HUES6 (cell line): ENCODE data around the gene TMEM72.

Source experiments
- H3K27ac ChIP-seq: 2 replicates; pipeline ENCODE4 v1.7.0; 2013; ENCODE audit warnings: low read depth, mild to moderate bottlenecking, low read length, inconsistent platforms
- H3K27me3 ChIP-seq: 2 replicates; pipeline ENCODE4 v1.6.1; 2013; ENCODE audit warnings: low read length; ENCODE audit not compliant: control insufficient read depth, insufficient read depth
- H3K36me3 ChIP-seq: 2 replicates; pipeline ENCODE4 v1.6.1; 2013; ENCODE audit warnings: low read length; ENCODE audit not compliant: control insufficient read depth, insufficient read depth
- H3K4me1 ChIP-seq: 2 replicates; pipeline ENCODE4 v1.6.1; 2013; ENCODE audit warnings: low read length; ENCODE audit not compliant: control insufficient read depth, insufficient read depth
- H3K4me3 ChIP-seq: 2 replicates; pipeline ENCODE4 v1.5.1; 2013; ENCODE audit warnings: low read depth, low read length
- H3K9ac ChIP-seq: one replicate; pipeline ENCODE4 v1.6.1; 2013; ENCODE audit warnings: mild to moderate bottlenecking, low read length
- H3K9me3 ChIP-seq: 2 replicates; pipeline ENCODE4 v1.6.1; 2013; ENCODE audit warnings: low read depth, low read length; ENCODE audit not compliant: control insufficient read depth, insufficient read depth

TMEM72 gene

DNA sequence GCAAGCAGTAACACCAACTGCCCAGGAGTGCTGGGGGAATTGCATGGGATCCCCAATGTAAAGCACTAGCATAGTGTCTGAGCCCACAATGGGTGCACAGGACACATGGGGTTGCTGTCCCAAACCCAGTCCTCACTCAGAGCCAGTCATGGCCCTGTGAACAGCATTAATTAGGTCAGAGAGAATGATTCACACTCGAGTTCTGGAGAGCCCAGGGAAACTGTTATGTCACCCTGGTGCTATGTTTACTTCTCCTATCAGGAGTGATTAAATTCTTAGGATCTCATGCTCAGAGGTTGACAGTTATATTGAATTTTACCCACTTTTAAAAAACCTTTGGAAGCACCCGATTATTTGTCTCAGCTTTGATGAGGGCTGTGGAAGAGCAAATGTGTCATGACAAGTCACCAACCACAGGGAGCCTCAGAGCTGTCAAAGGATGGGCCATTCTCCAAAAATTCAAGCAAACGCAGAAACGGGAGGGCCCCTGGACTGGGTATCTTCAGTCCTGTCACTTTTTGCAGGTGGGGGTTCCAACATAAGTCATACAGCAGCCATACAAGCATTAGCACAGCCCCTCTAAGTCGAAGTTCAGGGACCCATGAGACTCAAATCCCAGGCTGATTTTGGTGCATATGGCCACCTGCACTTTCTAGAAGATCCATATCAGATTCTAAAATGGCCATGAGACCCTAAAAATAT, 47.2 kb downstream of the TMEM72 start:
- H3K27ac ChIP-seq = no peak overlapping the region
- H3K9ac ChIP-seq = peak overlapping the region; percentile 82
- no peaks in the 10 kb centered on the region for H3K36me3 ChIP-seq
- H3K4me1 ChIP-seq = peaks cover 37% of the 10 kb centered on the region
- H3K27me3 ChIP-seq = peaks cover 7% of the 10 kb centered on the region
- peak overlapping the region; percentile 90 for H3K4me3 ChIP-seq
- no peaks in the 10 kb centered on the region for H3K9me3 ChIP-seq

DNA sequence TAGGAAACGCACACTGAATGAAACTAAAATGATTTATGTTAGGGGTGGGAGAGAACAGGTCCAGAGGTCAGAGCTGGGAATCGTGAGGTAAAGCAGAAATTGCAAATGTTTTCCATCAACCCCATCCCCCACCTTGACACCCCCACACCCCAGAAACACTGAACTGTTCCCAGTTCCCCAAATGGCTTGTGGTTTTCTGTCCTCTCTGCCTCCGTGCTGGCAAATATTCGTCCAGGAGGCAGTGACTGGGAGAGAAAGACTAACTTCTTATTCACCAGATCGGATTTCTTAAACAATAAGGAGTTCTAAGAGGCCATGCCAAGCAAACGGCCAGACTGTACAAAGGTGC, 47.7 kb downstream of the TMEM72 start:
- H3K27ac ChIP-seq = peak overlapping the region; percentile 73; the same call in 1 of the 2 replicates

GRCh38 chr10:44959247-44960087, 48.3 kb downstream of the TMEM72 start, which contains the start of gene RASSF4:
TSS of gene RASSF4 (plus strand) at chr10:44959802. CDS start at chr10:44970203, 10,401 bp downstream.
- Histone ChIP-seq H3K4me1 (peaks cover 46% of the 10 kb centered on the region), H3K9me3 (no peaks in the 10 kb centered on the region), H3K36me3 (no peaks in the 10 kb centered on the region), H3K9ac (peak within 1 kb of the TSS; percentile 82), H3K4me3 (peak within 1 kb of the TSS; percentile 90), H3K27me3 (peaks cover 7% of the 10 kb centered on the region), H3K27ac (peak within 1 kb of the TSS; percentile 73; the same call in 1 of the 2 replicates)

More for the DNA sequence above, 47.7 kb downstream of the TMEM72 start:
- peak overlapping the region; percentile 90 for H3K4me3 ChIP-seq
- no peaks in the 10 kb centered on the region for H3K36me3 ChIP-seq
- H3K9ac ChIP-seq = peak overlapping the region; percentile 82
- H3K9me3 ChIP-seq = no peaks in the 10 kb centered on the region
- peaks cover 40% of the 10 kb centered on the region for H3K4me1 ChIP-seq
- peaks cover 7% of the 10 kb centered on the region for H3K27me3 ChIP-seq

DNA sequence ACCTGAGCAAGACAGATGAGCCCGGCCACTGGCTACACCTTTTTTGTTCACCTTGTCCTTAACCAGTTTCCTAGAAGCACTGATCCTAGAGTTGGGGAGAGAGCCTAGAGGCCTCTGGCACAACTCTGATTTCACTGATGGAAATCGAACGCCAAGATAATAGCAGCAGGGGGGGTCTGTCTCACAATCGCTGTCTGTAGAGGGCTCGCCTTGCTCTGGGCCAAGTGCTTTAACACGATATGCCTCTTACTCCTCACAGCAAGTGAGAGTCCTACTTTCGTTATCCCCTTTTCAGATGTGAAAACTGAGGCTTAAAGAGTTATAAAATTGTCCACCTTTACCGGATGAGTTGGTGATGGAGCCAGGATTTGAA, 48.9 kb downstream of the TMEM72 start:
- Histone ChIP-seq H3K27ac (no peak overlapping the region), H3K9ac (no peak overlapping the region), H3K9me3 (no peaks in the 10 kb centered on the region), H3K4me3 (peak overlapping the region; percentile 75), H3K4me1 (peaks cover 52% of the 10 kb centered on the region), H3K27me3 (peaks cover 7% of the 10 kb centered on the region), H3K36me3 (no peaks in the 10 kb centered on the region)

- Histone ChIP-seq H3K4me1 (peaks cover 58% of the 10 kb centered on the region), H3K4me3 (peak overlapping the region; percentile 75), H3K27ac (no peak overlapping the region), H3K9ac (no peak overlapping the region), H3K27me3 (peaks cover 7% of the 10 kb centered on the region), H3K36me3 (no peaks in the 10 kb centered on the region), H3K9me3 (no peaks in the 10 kb centered on the region)
These were observed 49.5 kb downstream of the TMEM72 start for GRCh38 chr10:44960482-44961229.

DNA sequence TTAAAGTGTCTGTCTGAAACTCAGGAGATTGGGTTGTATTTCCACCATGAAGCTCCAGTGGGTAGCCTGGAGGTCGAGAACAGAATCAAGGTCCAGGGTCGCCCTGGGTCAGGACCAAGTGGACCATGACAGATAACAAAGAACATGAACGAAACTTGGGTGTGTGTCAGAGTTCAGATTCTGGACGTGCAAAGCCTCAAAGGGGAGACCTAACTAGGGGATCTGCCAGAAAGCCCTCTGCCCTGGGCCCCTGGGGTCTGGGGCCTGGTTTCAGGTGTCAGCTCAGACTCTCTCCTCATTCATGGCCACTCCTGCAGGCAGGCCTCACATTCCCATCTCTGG, 50.1 kb downstream of the TMEM72 start:
- no peak overlapping the region for H3K4me3 ChIP-seq
- no peaks in the 10 kb centered on the region for H3K36me3 ChIP-seq
- no peak overlapping the region for H3K27ac ChIP-seq
- H3K4me1 ChIP-seq = peaks cover 64% of the 10 kb centered on the region
- peaks cover 7% of the 10 kb centered on the region for H3K27me3 ChIP-seq
- no peaks in the 10 kb centered on the region for H3K9me3 ChIP-seq
- no peak overlapping the region for H3K9ac ChIP-seq

DNA sequence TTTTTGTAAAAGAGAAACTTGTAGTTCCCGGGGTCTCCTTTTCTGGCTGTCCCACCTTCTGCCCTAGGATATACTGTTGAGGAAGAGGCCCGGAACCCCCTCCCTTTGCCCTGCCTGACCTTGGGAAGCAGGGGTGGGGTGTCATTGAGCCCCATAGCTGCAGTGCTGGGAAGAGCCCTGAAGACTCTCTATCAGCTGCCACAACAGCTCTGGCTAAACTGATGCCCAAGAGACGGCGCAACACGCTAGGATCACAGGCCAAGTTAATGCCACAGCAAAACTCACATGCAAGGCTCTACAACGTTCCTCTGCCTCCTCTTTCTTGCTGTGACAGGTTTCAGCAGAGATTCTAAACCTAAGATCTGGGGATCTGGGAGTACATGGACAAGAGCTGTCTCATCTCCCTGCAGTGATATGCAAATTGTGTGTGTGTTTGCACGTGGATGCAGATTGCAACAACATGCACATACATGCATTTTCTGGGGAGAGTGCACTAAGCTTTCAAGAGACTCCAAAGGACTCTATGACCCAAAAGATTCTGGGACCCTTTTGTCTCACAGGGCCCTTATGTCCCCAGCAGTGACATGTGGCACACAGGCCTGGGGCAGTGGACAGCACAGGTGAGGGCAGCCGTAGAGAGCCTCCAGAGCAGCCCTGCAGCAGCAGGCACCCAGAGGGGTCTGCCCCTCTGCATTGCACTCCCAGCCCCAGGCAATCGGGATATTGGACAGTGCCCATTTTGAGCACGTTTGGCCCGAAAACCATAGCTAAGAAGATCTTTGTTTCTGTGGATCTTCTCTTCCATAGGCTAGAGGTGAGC, 51.0 kb downstream of the TMEM72 start:
- Histone ChIP-seq H3K27me3 (peaks cover 7% of the 10 kb centered on the region), H3K27ac (no peak overlapping the region), H3K9me3 (no peaks in the 10 kb centered on the region), H3K4me3 (no peak overlapping the region), H3K36me3 (no peaks in the 10 kb centered on the region), H3K4me1 (peaks cover 68% of the 10 kb centered on the region), H3K9ac (no peak overlapping the region)

GRCh38 chr10:44962870-44963738, 52.0 kb downstream of the TMEM72 start:
- H3K9me3 ChIP-seq = no peaks in the 10 kb centered on the region
- H3K4me3 ChIP-seq = no peak overlapping the region
- H3K27ac ChIP-seq = no peak overlapping the region
- H3K4me1 ChIP-seq = peaks cover 75% of the 10 kb centered on the region
- H3K27me3 ChIP-seq = peaks cover 7% of the 10 kb centered on the region
- no peak overlapping the region for H3K9ac ChIP-seq
- H3K36me3 ChIP-seq = no peaks in the 10 kb centered on the region

DNA sequence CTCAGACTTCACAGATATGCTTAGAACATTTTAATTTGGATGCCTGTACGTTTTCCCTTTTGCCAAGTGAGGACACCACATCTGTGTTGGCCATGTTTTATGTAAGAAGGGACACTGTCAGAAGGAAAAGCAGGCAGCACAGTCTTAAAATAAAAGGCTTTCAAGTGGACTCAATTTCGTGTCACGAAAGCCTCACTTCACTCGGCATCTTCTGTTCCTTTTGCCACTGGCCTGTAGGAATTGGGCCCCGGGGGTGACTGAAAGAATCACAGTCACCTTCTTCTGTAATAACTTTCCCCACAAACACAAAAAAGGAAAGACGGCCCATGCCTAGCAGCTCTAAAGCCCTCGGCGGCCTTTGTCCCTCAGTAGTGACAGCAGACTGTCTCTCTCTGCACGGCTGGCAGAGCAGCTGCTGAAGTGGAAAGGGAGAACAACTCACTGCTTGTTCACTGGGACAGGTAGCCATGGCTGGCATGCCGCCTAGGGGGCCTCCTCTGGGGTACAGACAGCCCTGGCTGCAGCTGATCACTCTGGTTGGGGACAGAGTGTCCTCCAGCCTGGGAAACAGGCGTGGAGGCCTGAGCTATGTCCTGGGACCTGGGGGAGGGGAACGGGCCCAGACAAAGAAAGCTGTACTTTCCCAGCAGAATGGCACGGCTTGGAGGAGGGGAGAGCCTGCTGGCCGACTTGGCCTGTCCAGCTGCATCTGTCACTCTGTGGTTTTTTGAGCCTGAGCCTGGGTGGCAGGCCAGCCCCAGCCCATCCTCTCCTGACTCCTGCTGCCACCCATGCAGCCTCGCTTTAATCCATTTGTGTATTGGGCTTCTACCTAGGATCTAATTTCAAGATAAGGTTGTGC, 52.9 kb downstream of the TMEM72 start:
- peaks cover 7% of the 10 kb centered on the region for H3K27me3 ChIP-seq
- H3K36me3 ChIP-seq = no peaks in the 10 kb centered on the region
- H3K27ac ChIP-seq = peak overlapping the region; percentile 10; the same call in 1 of the 2 replicates
- H3K9ac ChIP-seq = peak overlapping the region; percentile 32
- H3K4me3 ChIP-seq = peak overlapping the region; percentile 1; the same call in 1 of the 2 replicates
- peaks cover 71% of the 10 kb centered on the region for H3K4me1 ChIP-seq
- H3K9me3 ChIP-seq = no peaks in the 10 kb centered on the region
